SK-N-MC (cell line): Measurements from ENCODE around the gene SULF2.

ENCODE experiments used
- EZH2 ChIP-seq: fragments of 200-600 bp; sonication (generic); IDR thresholded peaks from one replicate; pipeline ENCODE4 v1.6.1; 2017; ENCODE audit warnings: antibody characterized with exemption
- POLR2AphosphoS5 ChIP-seq: IDR thresholded peaks from 2 replicates; pipeline ENCODE4 v1.6.1; 2012; ENCODE audit warnings: mild to moderate bottlenecking, low read depth, low read length, borderline replicate concordance

DNA sequence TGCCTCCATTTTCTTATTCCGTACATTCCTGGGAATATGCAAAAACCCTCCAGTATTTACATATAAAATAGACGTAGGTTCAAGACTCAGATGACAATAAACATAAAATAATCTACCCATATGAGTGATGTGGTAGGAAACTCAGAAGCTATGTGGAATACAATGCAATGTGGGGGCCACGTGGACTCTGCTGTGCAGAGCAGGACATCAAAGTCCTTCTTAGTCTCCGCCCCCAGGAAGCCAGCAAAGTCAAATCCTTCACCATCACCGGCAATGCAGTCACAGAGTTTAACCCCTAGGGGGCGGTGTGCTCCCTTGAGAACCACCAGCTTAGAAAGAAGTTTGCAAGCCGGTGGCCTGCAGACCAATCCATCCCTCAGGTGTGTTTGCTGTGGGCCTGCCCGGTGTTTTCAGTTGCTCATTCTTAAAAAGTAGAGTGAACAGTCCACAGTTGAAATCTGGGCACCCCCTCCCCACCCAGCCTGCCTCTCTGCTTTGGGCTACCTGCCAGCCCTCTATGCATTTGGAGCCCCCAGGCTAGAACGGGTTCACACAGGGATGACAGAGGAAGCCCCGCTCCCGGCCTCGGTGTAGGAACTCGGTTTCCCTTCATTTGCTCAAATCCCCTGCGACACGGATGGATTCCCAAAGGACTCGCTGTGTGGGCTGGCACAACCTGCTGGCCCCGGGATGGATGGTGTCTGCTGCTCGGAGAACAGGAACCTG lies 59.9 kb downstream of the SULF2 start:
- TF ChIP-seq POLR2AphosphoS5: no peak
- no peak for TF ChIP-seq EZH2
